CD4-positive, alpha-beta T cell treated with Interleukin-6 at 100 ng/mL for 8 hours (primary cell): Measurements from ENCODE around the gene MGRN1.

Experiments
- DNase-seq: peaks from one replicate; pipeline ENCODE4 v3.0.0-alpha.2; 2020; ENCODE audit warnings: mixed read lengths, low spot score

The MGRN1 gene

DNA sequence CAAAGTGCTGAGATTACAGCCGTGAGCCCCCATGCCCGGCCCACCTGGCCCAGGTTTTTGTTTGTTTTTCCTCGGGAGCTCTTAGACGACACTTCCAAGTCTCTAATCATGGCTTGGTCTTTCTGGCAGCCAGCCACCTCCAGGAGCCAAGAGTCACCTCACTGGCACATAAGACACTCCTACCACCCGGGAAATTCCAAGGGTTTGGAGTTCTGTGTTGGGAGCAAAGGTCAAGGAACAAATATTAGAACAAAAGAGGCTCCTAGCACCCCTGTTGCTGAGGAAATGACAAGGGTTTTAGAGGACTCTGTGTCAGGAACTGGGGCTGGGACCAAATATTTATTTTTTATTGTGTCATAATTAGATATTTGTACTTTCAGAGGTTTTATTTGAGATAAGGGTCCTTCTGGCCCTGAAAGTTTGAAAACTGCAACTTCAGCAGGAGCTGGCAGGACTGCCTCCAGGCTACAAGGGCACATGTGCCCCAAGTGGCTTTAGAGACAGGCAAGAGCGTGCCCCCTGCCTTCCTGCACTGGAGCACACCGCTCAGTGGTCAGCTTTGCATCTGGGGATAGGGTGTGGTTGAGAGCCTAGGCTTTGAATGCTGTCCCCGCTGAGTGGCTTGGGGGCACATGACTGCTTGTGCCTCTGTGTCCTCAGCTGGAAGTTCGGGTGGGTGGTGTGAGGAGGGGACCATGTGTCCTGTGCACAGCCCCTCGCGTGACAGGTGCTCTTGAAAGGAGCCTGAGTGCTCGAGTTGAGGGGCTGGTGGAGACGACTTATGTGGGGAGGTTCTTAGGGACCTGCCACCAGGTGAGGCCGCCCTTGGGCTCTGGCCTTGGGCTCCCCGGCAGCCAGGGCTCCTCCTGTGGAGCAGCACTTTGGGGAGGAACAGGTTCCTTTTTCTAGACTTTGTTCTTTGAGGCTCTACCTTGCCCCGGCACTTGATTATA, 29.7 kb downstream of the MGRN1 start:
- no peak for DNase-seq

- DNase-seq, result no peak
Observed at GRCh38 chr16:4654964-4655590, 30.5 kb downstream of the MGRN1 start.

DNA sequence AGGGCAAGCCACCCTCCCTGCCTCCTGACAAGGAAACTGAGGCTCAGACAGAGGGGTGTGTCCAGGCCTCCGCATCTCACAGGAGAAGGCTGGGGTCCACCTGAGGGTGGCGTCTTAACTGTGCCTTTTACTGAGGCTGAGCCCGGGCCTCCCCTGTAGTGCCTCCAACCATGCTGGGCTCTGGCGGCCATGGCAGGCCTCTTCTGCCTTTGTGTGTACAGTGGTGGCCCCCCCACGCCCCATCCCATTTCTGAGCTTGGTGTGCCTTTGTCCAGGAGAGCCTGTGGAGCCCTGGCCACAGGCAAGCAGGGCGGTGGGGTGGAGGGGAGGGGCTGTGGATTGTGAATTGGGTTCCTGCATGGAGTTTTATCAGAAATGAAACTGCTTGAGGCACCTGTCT, 31.2 kb downstream of the MGRN1 start:
- no peak for DNase-seq

DNA sequence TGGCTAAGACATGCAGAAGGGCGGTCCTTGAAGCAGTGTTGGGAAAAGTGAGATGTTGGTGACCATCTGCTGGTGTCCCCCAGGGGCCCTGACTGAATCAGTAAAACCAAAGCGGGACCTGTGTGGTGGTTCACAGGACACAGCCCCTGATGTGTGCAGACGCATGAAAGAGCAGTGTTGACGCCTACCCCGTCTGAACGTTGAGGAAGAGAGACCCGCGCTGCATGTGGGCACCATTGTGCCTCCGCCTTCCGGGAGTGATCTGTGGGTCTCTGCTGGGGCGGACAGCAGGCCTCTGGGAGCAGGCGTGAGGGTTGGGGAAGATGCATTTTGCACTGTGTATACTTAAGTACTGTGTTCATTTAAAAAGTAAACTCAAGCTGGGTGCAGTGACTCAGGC, 31.6 kb downstream of the MGRN1 start:
- no peak for DNase-seq

GRCh38 chr16:4656695-4657686, 32.4 kb downstream of the MGRN1 start:
- DNase-seq, result no peak

DNA sequence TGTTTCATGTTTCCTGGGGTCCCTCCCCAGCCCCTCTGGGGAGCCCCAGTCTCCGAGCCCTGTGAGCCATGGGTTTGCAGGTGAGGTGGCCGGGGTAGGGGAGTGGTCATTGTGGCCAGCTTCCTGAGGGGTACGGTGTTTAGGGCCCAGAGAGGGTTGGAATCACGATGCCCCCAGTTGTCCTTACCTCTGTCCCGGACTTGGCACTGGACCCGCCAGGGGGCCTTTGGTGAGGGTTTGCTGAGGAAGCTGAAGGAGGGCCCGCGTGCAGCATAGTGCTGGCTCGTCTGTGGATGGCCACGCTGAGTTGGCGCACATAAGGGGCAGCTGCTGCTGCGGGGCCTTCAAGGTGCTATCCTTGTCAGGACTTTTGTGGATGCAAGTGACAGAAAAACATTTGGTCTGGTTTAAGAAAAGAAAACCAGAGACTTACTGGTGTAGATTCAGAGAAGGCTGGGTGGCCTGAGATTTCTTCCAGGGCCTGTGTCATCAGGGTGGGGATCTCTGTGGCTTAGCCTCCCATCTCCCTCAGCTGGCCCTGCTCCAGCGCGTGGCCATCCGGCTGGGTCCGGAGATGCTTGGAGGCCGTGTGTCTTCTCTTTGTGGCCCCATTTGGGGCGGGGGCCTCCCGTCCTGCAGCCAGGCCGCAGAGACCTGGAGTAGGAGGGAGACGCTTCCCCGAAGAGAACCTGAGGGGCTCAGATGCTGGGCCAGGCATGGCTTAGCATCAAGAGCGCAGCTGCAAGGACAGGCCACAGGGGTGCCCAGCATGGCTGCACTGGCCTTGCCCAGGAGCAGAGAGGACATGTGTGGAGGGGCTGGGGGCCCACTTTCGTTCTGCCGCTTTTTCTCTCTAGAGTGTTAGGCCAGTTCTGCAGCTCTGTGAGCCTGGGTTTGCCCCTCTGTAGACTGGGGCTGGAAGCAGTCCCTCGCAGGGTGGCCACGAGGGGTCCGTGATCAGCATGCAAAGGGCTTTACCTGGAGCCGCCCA, 35.0 kb downstream of the MGRN1 start:
- no peak for DNase-seq

DNA sequence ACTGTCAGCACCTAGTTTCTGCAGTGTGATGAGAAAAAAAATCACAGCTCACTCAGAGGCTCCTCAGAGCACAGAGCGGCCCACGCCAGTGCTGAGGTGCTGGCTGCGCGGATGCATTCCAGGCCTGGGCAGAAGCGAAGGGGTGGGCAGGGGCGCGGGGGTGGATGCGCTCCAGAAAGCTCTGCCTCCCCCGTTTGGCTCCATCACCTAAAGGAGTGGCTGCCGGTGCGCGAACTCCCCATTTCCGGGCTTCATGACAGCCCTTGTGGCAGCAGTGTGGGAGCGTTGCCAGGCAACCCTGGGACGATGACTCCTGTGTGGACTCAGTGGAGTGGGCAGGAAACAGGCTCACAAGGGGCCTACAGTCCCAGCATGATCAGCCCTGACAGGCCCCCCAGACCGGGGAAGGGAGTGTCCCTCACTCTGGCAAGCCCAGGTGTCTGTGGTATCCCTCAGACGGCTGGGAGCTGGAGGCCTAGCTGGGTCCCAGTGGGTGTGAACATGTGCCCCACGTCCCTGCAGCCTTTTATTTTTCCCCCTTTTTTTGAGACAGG, 35.9 kb downstream of the MGRN1 start:
- peak; percentile 52 for DNase-seq

GRCh38 chr16:4661661-4662060, 37.0 kb downstream of the MGRN1 start:
- no peak for DNase-seq

GRCh38 chr16:4663465-4663776, 38.8 kb downstream of the MGRN1 start:
- DNase-seq, result no peak

GRCh38 chr16:4663777-4664465, 39.3 kb downstream of the MGRN1 start:
- DNase-seq, result no peak

GRCh38 chr16:4664538-4665418, 40.2 kb downstream of the MGRN1 start:
- DNase-seq, result peak; percentile 71

DNA sequence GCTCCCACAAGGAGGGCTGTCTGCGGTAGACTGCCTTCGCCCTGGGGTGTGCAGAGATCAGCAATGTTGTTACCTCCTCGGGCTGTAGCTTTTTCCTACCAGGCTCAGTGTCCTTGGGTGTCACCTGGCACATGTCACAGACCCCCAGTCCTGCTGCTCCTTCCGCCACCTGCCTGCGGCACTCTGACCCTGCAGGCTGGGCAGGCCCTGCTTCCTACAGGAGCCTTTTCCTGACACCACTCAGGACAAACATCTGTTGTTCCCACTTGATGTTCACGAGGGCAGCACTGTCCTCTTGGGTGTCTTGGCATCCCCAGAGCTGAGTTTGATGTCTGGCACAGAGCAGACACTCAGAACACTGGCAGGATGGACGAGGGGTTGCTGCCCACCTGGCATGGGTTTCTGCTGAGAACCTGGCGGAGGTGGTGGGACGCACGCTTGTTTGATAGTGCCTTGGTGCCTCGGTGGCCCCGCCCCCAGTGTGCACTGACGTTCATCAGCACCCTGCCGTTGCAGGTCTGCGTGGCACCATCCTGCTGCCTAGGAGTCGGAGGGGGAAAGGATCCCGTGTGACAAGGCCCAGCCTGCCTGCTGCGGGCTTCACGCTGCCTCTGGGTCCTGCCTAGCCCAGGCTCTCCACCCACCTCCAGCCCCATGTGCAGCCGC, 42.0 kb downstream of the MGRN1 start:
- DNase-seq, result no peak

DNA sequence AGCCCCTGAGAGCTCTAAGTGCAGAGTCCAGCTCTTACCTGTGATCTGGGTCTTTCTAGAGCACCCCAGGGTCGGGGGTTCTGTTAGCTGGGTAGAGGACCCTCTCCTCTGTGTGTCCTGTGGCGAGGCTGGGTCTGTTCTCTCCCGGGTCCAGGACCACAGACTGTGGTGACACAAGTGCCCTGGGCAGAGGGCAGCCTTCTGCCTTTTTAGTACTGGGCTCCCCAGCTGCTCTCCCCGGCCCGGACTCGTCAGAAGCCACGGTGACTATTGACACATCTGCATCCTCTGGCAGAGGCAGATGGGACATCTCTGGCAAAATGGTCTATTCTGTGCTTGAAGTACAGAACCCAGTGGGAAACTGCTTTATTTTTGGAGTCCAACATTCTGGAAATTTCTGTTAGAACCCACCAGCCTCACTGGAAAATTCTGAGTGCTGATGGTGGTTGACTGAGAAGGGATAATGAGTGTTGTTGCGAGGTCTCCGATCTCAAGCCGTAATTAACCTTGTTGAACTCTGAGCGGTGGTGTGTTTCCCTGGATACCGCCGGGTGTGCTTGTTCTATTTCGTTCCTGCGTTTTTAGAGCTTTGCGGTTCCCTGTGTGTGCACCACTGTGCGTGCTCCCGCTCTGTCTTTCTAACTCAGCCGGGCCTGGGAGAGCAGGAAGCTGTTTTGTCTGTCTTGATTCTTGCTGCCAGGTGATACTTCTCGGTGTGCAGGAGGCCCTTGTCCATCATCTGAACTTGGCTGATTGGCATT, 42.8 kb downstream of the MGRN1 start:
- DNase-seq, result no peak

DNA sequence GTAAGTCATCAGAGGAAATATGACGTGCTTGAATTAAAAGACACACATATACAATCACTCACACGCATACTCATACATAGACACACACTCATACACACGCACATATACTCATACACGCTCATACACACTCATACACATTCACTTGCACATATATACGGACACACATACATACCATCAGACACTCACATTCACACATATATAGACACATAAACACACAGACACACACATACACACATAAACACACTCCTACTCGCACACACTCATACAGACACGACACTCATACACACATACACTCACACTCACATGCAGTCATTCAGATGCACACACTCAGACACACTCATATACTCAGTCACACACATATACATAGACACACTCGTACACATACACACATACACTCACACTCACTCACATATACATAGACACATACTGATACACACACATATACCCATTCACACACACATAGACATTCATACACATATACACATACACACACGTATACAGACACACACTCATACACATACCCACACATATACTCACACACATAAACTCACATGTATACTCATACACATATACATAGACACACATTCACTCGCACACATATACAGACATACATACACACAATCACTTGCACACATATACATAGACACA, 43.8 kb downstream of the MGRN1 start:
- no peak for DNase-seq

GRCh38 chr16:4673387-4674046, 48.9 kb downstream of the MGRN1 start:
- DNase-seq, result no peak

DNA sequence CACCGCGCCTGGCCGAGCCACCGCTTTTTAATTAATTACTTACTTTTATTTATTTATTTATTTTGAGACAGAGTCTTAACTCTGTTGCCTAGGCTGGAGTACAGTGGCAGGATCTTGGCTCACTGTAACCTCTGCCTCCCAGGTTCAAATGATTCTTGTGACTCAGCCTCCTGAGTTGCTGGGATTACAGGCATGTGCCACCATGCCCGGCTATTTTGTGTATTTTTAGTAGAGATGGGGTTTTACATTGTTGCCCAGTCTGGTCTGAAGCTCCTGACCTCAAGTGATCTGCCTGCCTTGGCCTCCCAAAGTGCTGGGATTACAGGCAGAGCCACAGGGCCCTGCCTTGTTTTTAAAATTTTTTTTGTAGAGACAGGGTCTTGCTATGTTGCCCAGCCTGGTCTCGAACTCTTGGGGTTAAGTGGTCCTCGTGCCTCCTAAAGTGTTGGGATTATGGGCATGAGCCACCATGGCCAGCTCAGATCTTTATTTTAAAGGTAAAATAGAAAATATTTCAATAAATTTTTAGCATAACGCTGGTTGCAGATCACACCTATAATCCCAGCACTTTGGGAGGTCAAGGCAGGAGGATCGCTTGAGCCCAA, 50.4 kb downstream of the MGRN1 start:
- no peak for DNase-seq
